22Rv1 (cell line): Measurements from ENCODE around the gene FARP1.

Experiments
- ZFX ChIP-seq: fragments of 450-650 bp; IDR thresholded peaks from 2 replicates; pipeline ENCODE4 v1.6.1; 2017; ENCODE audit warnings: antibody characterized with exemption, borderline replicate concordance
- TF ChIP-seq, protein P1 (sequence below): fragments of 450-650 bp; IDR thresholded peaks from 2 replicates; pipeline ENCODE4 v1.5.1; 2017; ENCODE audit warnings: mild to moderate bottlenecking

DNA sequence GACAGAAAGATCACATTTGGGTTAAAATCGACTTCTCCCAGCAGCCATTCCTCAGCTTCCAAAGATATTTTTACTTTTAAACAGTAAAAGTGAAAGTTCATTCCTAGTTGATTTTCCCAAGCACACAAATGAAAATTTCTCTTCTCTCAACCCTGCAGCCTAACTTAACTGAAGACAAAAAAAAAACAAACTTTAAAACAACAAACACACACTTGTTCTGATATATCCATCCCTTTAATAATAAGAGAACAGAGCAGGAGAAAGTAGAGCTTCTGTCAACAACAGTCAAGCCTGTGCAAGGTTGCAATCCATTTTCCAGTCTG is 361.1 kb downstream of the FARP1 start:
- TF ChIP-seq, protein P1, sequence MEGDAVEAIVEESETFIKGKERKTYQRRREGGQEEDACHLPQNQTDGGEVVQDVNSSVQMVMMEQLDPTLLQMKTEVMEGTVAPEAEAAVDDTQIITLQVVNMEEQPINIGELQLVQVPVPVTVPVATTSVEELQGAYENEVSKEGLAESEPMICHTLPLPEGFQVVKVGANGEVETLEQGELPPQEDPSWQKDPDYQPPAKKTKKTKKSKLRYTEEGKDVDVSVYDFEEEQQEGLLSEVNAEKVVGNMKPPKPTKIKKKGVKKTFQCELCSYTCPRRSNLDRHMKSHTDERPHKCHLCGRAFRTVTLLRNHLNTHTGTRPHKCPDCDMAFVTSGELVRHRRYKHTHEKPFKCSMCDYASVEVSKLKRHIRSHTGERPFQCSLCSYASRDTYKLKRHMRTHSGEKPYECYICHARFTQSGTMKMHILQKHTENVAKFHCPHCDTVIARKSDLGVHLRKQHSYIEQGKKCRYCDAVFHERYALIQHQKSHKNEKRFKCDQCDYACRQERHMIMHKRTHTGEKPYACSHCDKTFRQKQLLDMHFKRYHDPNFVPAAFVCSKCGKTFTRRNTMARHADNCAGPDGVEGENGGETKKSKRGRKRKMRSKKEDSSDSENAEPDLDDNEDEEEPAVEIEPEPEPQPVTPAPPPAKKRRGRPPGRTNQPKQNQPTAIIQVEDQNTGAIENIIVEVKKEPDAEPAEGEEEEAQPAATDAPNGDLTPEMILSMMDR, result no peak
- TF ChIP-seq ZFX, result no peak
